Measurements from ENCODE around the gene TBC1D7.
A peak's percentile ranks its signal among the peaks of the same experiment; 100 is the strongest.

Gene TBC1D7

GRCh38 chr6:13358511-13358910, 30.2 kb upstream of the TBC1D7 start:
- DNase-seq (ENCODE audit: extremely low spot score, insufficient read length, low read depth) (no peak), FAIRE-seq (no peak)

- FAIRE-seq, result no peak
- DNase-seq (ENCODE audit: extremely low spot score, insufficient read length, low read depth), result no peak
Observed at GRCh38 chr6:13357551-13358075, 29.3 kb upstream of the TBC1D7 start.

DNA sequence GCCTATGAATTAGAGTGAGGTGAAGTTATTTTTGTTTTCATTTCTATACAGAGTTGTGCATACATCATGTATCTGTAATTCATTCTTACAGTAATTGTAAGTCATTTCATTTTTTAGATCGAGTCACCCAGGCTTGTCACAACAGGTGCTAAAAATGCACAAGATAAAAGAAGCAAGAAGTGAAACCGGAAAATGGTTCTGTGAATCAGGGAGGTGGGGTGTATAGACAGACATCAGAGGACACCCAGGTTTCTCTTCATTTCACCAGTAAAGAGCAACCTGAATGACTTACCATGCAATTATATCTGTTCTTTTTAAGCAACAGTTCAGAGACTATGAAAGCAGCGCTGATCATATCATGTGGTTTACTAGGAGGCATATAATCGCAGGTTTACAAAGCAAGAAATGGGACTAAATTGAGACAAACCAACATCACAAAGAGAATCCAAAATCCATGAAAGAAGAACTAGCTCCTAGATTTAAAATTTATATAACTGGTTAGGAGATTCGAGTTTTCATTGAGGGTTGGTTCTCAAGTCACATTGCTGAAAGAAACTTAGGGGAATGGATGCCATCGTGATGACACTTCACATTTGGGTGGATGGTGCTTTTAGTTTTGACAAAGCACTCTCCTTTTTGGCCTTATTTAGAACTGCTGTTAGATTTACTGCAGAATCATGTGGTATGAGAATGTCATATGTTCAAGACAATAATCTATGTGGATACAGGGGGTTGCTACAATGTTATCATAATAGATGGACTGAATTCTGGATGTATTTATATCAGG, 27.9 kb upstream of the TBC1D7 start:
- peak; percentile 94 for FAIRE-seq
- DNase-seq (ENCODE audit: extremely low spot score, insufficient read length, low read depth), result peak; percentile 64

- DNase-seq (ENCODE audit: extremely low spot score, insufficient read length, low read depth), result no peak
Observed at GRCh38 chr6:13355043-13355945, 27.0 kb upstream of the TBC1D7 start.

DNA sequence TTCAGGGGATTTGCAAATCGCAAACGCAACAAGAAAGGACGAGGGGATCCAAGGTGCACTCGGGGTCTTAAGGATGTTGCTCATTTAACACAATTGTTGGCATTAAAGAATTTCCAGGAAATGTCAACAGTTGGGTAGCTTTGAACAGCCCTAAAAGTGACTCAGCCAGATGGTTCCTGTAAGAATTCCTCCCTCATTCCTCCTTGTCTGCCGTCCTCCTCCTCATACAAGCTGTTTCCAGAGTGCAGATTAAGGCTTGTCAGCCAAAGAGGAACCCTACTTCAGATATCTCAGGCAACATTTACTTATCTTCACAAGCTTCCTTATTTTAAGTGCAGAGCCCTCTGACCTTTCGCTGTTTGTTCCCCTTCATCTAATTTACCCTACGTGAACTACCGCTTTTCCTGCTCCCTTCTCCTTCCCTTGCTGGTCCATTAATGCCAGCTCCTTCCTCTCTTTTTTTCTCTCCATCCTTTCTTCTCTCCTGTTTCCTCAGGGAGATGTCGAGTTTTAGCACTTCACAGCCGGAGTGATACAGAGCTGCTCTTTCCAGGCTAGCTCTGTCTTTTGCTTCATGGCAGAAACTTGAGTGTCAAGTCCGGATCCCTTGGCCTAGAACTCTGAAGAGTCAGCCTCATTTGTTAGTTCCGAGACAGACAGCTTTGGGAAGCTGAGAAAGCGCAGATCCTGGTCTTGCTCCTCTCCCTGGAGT, 26.1 kb upstream of the TBC1D7 start:
- FAIRE-seq (no peak), DNase-seq (ENCODE audit: extremely low spot score, insufficient read length, low read depth) (no peak)

More at GRCh38 chr6:13355043-13355945, 27.0 kb upstream of the TBC1D7 start:
- no peak for FAIRE-seq

DNA sequence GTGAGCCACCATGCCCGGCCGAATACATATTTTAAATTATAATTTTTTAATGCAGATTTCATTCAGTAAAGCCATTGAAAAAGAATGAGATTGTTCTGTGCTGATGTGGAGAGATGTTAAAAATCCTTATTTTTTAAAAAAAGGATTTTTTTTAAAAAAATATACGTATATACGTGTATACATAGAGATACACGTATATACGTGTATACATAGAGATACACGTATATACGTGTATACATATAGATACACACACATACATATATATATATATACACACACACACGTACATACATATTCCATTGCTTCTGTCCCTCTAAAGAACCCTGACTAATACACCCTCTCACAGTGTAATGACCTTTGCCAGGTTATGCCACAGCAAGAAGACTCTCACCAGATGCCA, 23.8 kb upstream of the TBC1D7 start:
- DNase-seq (ENCODE audit: extremely low spot score, insufficient read length, low read depth), result no peak
- no peak for FAIRE-seq

GRCh38 chr6:13351271-13351670, 22.9 kb upstream of the TBC1D7 start:
- DNase-seq (ENCODE audit: extremely low spot score, insufficient read length, low read depth) (no peak), FAIRE-seq (no peak)

GRCh38 chr6:13349811-13350506, 21.6 kb upstream of the TBC1D7 start:
- DNase-seq (ENCODE audit: extremely low spot score, insufficient read length, low read depth) (no peak), FAIRE-seq (no peak)

GRCh38 chr6:13348334-13349113, 20.2 kb upstream of the TBC1D7 start:
- FAIRE-seq (no peak), DNase-seq (ENCODE audit: extremely low spot score, insufficient read length, low read depth) (no peak)

DNA sequence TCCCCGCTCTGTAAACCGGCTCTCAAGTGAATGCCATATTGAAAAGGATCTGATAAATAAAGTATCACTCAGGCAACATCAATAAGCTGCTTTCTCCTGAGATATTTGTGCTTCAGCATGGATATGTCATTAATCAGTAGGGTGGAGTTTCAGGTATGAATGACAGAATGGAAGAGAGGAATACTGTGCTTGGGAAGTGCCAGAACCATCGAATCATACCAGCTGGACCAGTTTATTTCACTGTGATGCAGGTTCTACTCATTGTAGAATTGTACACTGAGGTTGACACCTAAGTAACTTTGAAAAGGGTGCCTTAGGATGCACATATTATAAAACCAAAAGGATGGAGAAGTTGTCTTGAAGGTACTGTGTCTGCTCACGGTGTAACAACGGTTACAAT, 17.9 kb upstream of the TBC1D7 start:
- FAIRE-seq (no peak), DNase-seq (ENCODE audit: extremely low spot score, insufficient read length, low read depth) (no peak)

GRCh38 chr6:13342414-13343019, 14.2 kb upstream of the TBC1D7 start:
- DNase-seq (ENCODE audit: extremely low spot score, insufficient read length, low read depth), result no peak
- no peak for FAIRE-seq

GRCh38 chr6:13339863-13340630, 11.7 kb upstream of the TBC1D7 start:
- DNase-seq (ENCODE audit: extremely low spot score, insufficient read length, low read depth), result no peak
- peak; percentile 59 for FAIRE-seq

DNA sequence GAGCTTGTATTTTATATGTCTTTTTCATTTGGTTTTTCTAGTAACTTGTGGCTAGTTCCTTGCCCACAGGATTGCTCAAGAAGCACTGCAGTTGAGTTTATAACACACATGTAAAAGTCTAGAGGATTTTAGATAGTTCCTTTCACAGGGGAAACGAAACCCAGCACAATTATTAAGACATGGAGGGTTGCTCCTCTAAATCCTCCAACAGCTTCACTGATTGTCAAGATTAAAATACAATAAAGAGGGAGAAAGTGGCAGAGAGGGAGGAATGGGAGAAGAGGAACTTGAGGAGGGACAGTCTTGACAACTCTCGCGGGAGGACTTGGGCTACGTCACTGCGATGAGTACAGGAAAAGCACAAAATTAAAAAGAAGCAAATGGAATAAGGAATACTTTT, 9.7 kb upstream of the TBC1D7 start:
- FAIRE-seq (no peak), DNase-seq (ENCODE audit: extremely low spot score, insufficient read length, low read depth) (no peak)

- DNase-seq (ENCODE audit: extremely low spot score, insufficient read length, low read depth) (peak; percentile 60), FAIRE-seq (peak; percentile 86)
Observed at GRCh38 chr6:13336553-13336952, 8.2 kb upstream of the TBC1D7 start.

DNA sequence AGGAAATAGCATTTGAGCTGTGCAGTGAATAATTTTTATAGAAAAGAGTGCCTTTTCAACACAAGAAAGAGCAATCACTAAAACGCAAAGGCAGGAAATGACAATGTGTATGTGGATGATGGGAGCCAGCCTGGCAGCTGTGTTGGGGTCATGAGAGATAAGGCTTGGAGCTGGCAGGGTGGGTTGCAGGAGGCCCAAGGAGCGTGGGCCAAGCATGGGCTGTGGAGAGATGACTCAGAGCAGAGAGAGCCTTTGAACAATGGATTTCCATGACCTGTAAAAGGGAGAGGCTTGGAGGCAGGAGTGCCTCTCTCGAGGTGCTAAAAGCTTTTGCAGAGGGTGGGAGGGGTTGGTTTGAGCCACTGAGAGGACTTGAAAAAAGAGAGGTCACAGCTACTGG, 6.6 kb upstream of the TBC1D7 start:
- DNase-seq (ENCODE audit: extremely low spot score, insufficient read length, low read depth) (no peak), FAIRE-seq (no peak)

DNA sequence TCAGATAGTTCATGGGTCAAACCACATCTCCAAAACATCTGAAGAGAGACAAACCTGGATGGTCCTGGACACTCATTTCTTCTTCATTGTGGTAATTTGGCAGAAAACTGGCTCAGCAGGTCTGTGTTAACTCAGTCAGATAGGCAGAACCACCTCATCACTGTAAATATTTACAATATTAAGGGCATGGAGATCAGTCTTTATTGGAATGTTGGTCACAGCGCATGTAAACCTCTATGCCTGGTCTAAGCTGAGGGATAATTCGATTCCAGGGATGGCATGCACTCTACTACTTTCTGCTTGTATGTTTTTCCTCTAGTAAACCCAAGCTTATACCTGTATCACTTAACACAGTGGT, 4.0 kb upstream of the TBC1D7 start:
- FAIRE-seq (no peak), DNase-seq (ENCODE audit: extremely low spot score, insufficient read length, low read depth) (no peak)

GRCh38 chr6:13331516-13332348, 3.4 kb upstream of the TBC1D7 start:
- DNase-seq (ENCODE audit: extremely low spot score, insufficient read length, low read depth), result no peak
- FAIRE-seq, result peak; percentile 62

Measured in GM18507 (cell line).